HG03520 (cell line): ENCODE data around the gene C10orf143.
"Not testable (repeated sequence)": the region's sequence is repeated elsewhere in the genome, so short reads cannot be mapped to it uniquely, and the experiment has no call there.

Source experiments
- ATAC-seq: cut with Tn5 transposase; IDR thresholded peaks from one replicate; pipeline ENCODE4 v1.9.1; 2021; ENCODE audit warnings: mild to moderate bottlenecking, moderate library complexity; ENCODE audit not compliant: unreplicated experiment

Gene C10orf143

GRCh38 chr10:130110246-130111112 lies at the start of gene C10orf143:
Gene C10orf143, minus strand, starts transcription at chr10:130110830. Its CDS starts 58 bp downstream, at chr10:130110772.
- ATAC-seq: peak; percentile 78

GRCh38 chr10:130159192-130159794 lies 48.7 kb upstream of the C10orf143 start:
- no peak for ATAC-seq

GRCh38 chr10:130146042-130146441 lies 35.4 kb upstream of the C10orf143 start:
- ATAC-seq: no peak

GRCh38 chr10:130141878-130142277 lies 31.2 kb upstream of the C10orf143 start:
- peak; percentile 69 for ATAC-seq

GRCh38 chr10:130141460-130141859 lies 30.8 kb upstream of the C10orf143 start:
- peak; percentile 14 for ATAC-seq

GRCh38 chr10:130141038-130141437 lies 30.4 kb upstream of the C10orf143 start:
- no peak for ATAC-seq

GRCh38 chr10:130140425-130140824 lies 29.8 kb upstream of the C10orf143 start:
- ATAC-seq: no peak

- ATAC-seq: no peak
Measured at GRCh38 chr10:130138479-130138866, 27.8 kb upstream of the C10orf143 start.

- ATAC-seq: no peak
Measured at GRCh38 chr10:130137659-130138478, 27.2 kb upstream of the C10orf143 start.

- ATAC-seq: no peak
Measured at GRCh38 chr10:130137090-130137448, 26.4 kb upstream of the C10orf143 start.

GRCh38 chr10:130136226-130137089 lies 25.8 kb upstream of the C10orf143 start, which contains the start of gene GLRX3:
Gene GLRX3, plus strand, starts transcription at chr10:130136391. Its CDS starts 30 bp downstream, at chr10:130136421.
- ATAC-seq: peak; percentile 78

- peak; percentile 5 for ATAC-seq
Measured at GRCh38 chr10:130135676-130136225, 25.1 kb upstream of the C10orf143 start.

- ATAC-seq: no peak
Measured at GRCh38 chr10:130128922-130129321, 18.3 kb upstream of the C10orf143 start.

- ATAC-seq: no peak
Measured at GRCh38 chr10:130128062-130128781, 17.6 kb upstream of the C10orf143 start.

GRCh38 chr10:130127364-130128061 lies 16.9 kb upstream of the C10orf143 start:
- peak; percentile 90 for ATAC-seq

GRCh38 chr10:130121486-130122079 lies 11.0 kb upstream of the C10orf143 start:
- ATAC-seq: no peak

GRCh38 chr10:130117535-130117934 lies 6.9 kb upstream of the C10orf143 start:
- ATAC-seq: not testable (repeated sequence)

- ATAC-seq: not testable (repeated sequence)
Measured at GRCh38 chr10:130116942-130117341, 6.3 kb upstream of the C10orf143 start.
